Measurements from ENCODE around the gene KATNAL2. TPM values are rescaled to one million over a fixed set of nuclear protein-coding genes. Genes with fewer than 3 reads are reported as not detected.

Gene KATNAL2
- polyA plus RNA-seq, 1 of the 3 experiments (the other 2 are of a cell fraction) = 6.5 TPM

DNA sequence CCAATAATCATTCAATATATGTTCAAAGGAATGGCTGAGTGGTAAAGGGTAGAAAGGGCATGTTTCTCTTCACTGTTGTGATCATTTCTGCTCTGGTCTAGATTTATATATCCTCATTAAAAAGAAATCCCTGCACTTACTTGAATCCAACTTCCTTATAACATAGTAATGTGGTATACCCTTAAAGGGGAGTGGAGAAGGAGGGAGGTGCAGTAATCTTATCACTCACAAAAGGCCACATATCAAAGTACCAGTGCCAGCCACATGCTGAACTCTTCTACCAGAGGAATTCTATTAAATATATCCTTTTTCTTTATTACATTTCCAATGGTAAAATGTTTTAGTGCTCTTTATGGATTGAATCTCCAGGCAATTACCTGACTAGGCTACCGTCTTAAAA, 3.3 kb downstream of the KATNAL2 start (continued):
- TF ChIP-seq FOXM1 (IDR thresholded peaks at IDR 0.05; ENCODE audit: low read depth) = no peak
- TF ChIP-seq, protein P1, sequence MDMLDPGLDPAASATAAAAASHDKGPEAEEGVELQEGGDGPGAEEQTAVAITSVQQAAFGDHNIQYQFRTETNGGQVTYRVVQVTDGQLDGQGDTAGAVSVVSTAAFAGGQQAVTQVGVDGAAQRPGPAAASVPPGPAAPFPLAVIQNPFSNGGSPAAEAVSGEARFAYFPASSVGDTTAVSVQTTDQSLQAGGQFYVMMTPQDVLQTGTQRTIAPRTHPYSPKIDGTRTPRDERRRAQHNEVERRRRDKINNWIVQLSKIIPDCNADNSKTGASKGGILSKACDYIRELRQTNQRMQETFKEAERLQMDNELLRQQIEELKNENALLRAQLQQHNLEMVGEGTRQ (IDR thresholded peaks at IDR 0.05; ENCODE audit: borderline replicate concordance, low read depth, low read length) = no peak
- TF ChIP-seq EZH2phosphoT487 (IDR thresholded peaks at IDR 0.05; ENCODE audit: borderline replicate concordance, low read depth) = no peak
- TF ChIP-seq TCF12 (IDR thresholded peaks at IDR 0.05) = no peak
- no peak for TF ChIP-seq RXRA (IDR thresholded peaks at IDR 0.05; ENCODE audit: borderline replicate concordance, low read depth)

DNA sequence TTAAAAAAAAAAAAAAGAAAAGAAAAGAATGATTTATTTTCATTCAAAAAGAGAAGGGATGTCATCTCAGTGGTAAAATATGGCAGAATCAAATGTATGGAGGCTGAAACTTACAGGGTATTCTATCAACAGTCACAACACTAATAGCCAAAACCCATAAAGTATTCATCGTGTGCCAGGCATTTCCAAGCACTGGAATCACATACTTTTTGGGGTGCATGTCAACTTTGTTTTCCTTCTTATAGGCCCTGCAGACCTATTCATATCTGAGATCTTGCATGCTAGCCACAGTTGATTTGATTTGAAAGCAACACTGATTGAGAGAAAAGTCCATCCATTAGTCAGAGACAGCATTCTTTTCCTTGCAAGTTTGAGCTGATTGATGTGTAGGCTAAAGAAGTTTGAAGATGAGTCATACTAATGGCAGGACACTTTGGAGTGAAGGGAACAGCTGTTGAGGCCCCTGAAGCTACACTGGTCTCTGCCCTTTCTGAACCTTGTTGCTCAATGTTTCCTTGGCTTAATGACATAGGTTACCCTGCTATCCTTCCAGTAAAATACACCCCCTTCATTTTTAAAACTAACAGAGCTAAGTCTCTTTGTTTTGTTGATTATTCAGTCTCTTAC, 22.0 kb downstream of the KATNAL2 start:
- DNase-seq = no peak
- POLR2A ChIA-PET = no interaction called here
- no peaks in the 10 kb centered on the region; the same call in 1 of the 2 replicates for H4K20me1 ChIP-seq (ENCODE audit: insufficient read depth)
- peaks cover 8% of the 10 kb centered on the region for H3F3A ChIP-seq (replicated peaks; ENCODE audit: insufficient read depth)
- H3K9ac ChIP-seq = no peak overlapping the region
- TF ChIP-seq, protein P2, sequence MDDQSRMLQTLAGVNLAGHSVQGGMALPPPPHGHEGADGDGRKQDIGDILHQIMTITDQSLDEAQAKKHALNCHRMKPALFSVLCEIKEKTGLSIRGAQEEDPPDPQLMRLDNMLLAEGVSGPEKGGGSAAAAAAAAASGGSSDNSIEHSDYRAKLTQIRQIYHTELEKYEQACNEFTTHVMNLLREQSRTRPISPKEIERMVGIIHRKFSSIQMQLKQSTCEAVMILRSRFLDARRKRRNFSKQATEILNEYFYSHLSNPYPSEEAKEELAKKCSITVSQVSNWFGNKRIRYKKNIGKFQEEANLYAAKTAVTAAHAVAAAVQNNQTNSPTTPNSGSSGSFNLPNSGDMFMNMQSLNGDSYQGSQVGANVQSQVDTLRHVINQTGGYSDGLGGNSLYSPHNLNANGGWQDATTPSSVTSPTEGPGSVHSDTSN (IDR thresholded peaks at IDR 0.05) = peak; percentile 97
- TF ChIP-seq RFX5 (IDR thresholded peaks at IDR 0.05; ENCODE audit: low read length) (no peak), TCF12 (IDR thresholded peaks at IDR 0.05) (peak; percentile 90), FOSL2 (IDR thresholded peaks at IDR 0.05; ENCODE audit: borderline replicate concordance, low read depth) (peak; percentile 79; the same call in 1 of the 2 replicates), GABPA (IDR thresholded peaks at IDR 0.05; ENCODE audit: low read depth) (no peak), FOXM1 (IDR thresholded peaks at IDR 0.05; ENCODE audit: low read depth) (peak; percentile 80; the same call in 1 of the 2 replicates), JUND (IDR thresholded peaks at IDR 0.05) (peak; percentile 84), EZH2phosphoT487 (IDR thresholded peaks at IDR 0.05; ENCODE audit: borderline replicate concordance, low read depth) (no peak), SIN3A (IDR thresholded peaks at IDR 0.05; ENCODE audit: borderline replicate concordance, low read depth, low read length) (peak; percentile 41; the same call in 1 of the 2 replicates), NFIC (IDR thresholded peaks at IDR 0.05; ENCODE audit: borderline replicate concordance) (peak; percentile 52; the same call in 1 of the 2 replicates), EP300 (IDR thresholded peaks at IDR 0.05; ENCODE audit: borderline replicate concordance in 1 of 2, low read depth in 1 of 2, low read length in 1 of 2) (peak; percentile 62 to 82; a peak in 2 of 4 replicates), POLR2AphosphoS5 (IDR thresholded peaks at IDR 0.05; ENCODE audit: low read depth, low read length) (peak; percentile 58), TAF1 (IDR thresholded peaks at IDR 0.05; ENCODE audit: borderline replicate concordance, low read depth, low read length) (0 out of 2 replicates have a peak, but pooled peaks have one; percentile 26), TEAD4 (IDR thresholded peaks at IDR 0.05; ENCODE audit: borderline replicate concordance, insufficient read depth) (peak; percentile 70; the same call in 1 of the 2 replicates), RCOR1 (IDR thresholded peaks at IDR 0.05; ENCODE audit: low read length) (no peak), ELF1 (IDR thresholded peaks at IDR 0.05) (no peak)
- TF ChIP-seq, protein P1 (IDR thresholded peaks at IDR 0.05; ENCODE audit: borderline replicate concordance, low read depth, low read length) = no peak
- TF ChIP-seq, protein P3, sequence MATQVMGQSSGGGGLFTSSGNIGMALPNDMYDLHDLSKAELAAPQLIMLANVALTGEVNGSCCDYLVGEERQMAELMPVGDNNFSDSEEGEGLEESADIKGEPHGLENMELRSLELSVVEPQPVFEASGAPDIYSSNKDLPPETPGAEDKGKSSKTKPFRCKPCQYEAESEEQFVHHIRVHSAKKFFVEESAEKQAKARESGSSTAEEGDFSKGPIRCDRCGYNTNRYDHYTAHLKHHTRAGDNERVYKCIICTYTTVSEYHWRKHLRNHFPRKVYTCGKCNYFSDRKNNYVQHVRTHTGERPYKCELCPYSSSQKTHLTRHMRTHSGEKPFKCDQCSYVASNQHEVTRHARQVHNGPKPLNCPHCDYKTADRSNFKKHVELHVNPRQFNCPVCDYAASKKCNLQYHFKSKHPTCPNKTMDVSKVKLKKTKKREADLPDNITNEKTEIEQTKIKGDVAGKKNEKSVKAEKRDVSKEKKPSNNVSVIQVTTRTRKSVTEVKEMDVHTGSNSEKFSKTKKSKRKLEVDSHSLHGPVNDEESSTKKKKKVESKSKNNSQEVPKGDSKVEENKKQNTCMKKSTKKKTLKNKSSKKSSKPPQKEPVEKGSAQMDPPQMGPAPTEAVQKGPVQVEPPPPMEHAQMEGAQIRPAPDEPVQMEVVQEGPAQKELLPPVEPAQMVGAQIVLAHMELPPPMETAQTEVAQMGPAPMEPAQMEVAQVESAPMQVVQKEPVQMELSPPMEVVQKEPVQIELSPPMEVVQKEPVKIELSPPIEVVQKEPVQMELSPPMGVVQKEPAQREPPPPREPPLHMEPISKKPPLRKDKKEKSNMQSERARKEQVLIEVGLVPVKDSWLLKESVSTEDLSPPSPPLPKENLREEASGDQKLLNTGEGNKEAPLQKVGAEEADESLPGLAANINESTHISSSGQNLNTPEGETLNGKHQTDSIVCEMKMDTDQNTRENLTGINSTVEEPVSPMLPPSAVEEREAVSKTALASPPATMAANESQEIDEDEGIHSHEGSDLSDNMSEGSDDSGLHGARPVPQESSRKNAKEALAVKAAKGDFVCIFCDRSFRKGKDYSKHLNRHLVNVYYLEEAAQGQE (IDR thresholded peaks at IDR 0.05; ENCODE audit: low read depth, low read length) = no peak
- TF ChIP-seq, protein P4, sequence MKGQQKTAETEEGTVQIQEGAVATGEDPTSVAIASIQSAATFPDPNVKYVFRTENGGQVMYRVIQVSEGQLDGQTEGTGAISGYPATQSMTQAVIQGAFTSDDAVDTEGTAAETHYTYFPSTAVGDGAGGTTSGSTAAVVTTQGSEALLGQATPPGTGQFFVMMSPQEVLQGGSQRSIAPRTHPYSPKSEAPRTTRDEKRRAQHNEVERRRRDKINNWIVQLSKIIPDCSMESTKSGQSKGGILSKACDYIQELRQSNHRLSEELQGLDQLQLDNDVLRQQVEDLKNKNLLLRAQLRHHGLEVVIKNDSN (IDR thresholded peaks at IDR 0.05; ENCODE audit: borderline replicate concordance, low read depth) = no peak
- H3K4me1 ChIP-seq (ENCODE audit: control insufficient read depth in 1 of 2, insufficient read depth in 2 of 2, low read depth in 1 of 2, low read length in 1 of 2) = no peaks in the 10 kb centered on the region; a peak in 1 of 4 replicates
- no peaks in the 10 kb centered on the region for H3K27me3 ChIP-seq (ENCODE audit: insufficient read depth)
- H3K4me2 ChIP-seq = peak overlapping the region; percentile 2; the same call in 1 of the 2 replicates
- no peak overlapping the region for H2AFZ ChIP-seq (ENCODE audit: low read depth)
- H3K27ac ChIP-seq (ENCODE audit: low read depth in 2 of 2, low read length in 1 of 2) = peak overlapping the region; percentile 70 to 86; a peak in 3 of 4 replicates
- H3K36me3 ChIP-seq (replicated peaks in 1 of 2; ENCODE audit: control insufficient read depth in 1 of 2, insufficient read depth in 2 of 2, low read length in 1 of 2) = no peaks in the 10 kb centered on the region
- H3K9me2 ChIP-seq = no peaks in the 10 kb centered on the region
- no peaks in the 10 kb centered on the region for H3K79me2 ChIP-seq (ENCODE audit: insufficient read depth)
- CTCF ChIA-PET = interaction anchor here (2.3 kb wide), 1 partner anchor 10 kb away, joined by 9 read pairs; no protein-coding TSS in a partner anchor
- 8% methylated on average over 1 of the region's 1 CpG for WGBS (ENCODE audit: low lambda C conversion rate)
- no peaks in the 10 kb centered on the region for H3K9me3 ChIP-seq
- H3K4me3 ChIP-seq (ENCODE audit: low read depth in 2 of 2, low read length in 1 of 2) = no peak overlapping the region
